HFFc6 (cell line): Measurements from ENCODE around the gene LCP2. TPM values are rescaled to one million over a fixed set of nuclear protein-coding genes. Genes with fewer than 3 reads are reported as not detected.

Source experiments
- DNase-seq: peaks from one replicate; pipeline ENCODE4 v3.0.0-alpha.2; 2018
- H3K27ac Mint-ChIP-seq: 2 replicates; pipeline ENCODE4 v1.8.0; 2020; ENCODE audit warnings: mild to moderate bottlenecking, mixed read lengths
- H3K27me3 Mint-ChIP-seq: 2 replicates; pipeline ENCODE4 v1.8.0; 2021; ENCODE audit warnings: mild to moderate bottlenecking, moderate library complexity, mixed read lengths; ENCODE audit not compliant: insufficient read depth
- H3K36me3 Mint-ChIP-seq: 2 replicates; pipeline ENCODE4 v1.8.0; 2021; ENCODE audit warnings: low read depth, mixed read lengths
- H3K4me1 Mint-ChIP-seq: 2 replicates; pipeline ENCODE4 v1.8.0; 2020; ENCODE audit warnings: low read depth, mixed read lengths
- H3K4me3 Mint-ChIP-seq: 2 replicates; pipeline ENCODE4 v1.8.0; 2020; ENCODE audit warnings: mild to moderate bottlenecking, moderate library complexity, mixed read lengths
- H3K9me3 Mint-ChIP-seq: 2 replicates; pipeline ENCODE4 v1.8.0; 2020; ENCODE audit warnings: mild to moderate bottlenecking, mixed read lengths
- total RNA-seq, 6 experiments: library from RNA; stranded (reverse); fragmentation: NEBNext Ultra II Directional; extraction: Animal tissue kit (Norgen Biotek cat#: 25700); gene quantifications; 2 replicates in 1 of 6; 3 replicates in 5 of 6; pipeline ENCODE4 v1.2.3, GENCODE V29; 2021
- TF ChIP-seq, protein P1 (sequence below): fragments of 200-600 bp; sonication (generic); IDR thresholded peaks from 2 replicates; pipeline ENCODE4 v1.5.0; 2021; ENCODE audit warnings: antibody characterized with exemption, mild to moderate bottlenecking

Gene LCP2
- total RNA-seq, 6 experiments from 2014 or later, result not detected

DNA sequence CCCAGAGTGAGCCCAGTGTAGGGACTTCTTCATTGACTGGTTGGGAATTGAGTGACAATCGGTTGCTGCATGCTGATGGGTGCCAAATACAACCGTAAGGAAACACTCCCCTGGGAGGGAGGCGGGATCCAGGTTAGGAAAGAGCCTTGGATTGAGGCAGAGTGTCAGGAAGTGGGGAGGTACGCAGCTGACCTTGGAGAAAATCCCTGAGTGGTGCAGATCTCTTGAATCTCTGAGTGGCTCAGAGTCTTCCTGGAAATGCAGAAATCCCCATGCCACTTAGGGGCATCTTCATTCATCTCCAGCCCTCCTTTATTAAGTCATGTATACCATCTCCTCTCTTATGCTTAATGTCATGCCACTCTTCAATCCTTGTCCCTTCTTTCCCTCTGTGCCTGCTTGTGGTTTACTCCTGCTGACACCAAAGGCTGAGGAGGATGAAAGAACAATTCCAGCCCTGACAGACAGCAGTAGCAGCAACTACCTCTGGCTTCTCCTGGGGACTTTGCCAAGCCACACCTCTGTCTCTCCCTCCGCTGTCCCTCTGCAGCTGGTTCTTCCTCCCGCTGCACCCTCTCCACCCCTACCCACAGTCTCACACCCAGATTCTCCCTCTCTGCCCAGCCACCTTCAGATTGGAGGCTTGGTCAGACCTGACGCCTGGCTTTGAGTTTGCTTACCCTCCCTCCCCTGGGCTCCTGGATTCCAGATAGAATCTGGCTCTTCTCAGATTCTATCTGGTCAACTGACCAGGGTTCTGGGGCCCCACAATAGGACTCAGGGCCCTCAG lies 14.1 kb upstream of the LCP2 start:
- peaks cover 4% of the 10 kb centered on the region; the same call in 1 of the 2 replicates for H3K9me3 Mint-ChIP-seq
- TF ChIP-seq, protein P1, sequence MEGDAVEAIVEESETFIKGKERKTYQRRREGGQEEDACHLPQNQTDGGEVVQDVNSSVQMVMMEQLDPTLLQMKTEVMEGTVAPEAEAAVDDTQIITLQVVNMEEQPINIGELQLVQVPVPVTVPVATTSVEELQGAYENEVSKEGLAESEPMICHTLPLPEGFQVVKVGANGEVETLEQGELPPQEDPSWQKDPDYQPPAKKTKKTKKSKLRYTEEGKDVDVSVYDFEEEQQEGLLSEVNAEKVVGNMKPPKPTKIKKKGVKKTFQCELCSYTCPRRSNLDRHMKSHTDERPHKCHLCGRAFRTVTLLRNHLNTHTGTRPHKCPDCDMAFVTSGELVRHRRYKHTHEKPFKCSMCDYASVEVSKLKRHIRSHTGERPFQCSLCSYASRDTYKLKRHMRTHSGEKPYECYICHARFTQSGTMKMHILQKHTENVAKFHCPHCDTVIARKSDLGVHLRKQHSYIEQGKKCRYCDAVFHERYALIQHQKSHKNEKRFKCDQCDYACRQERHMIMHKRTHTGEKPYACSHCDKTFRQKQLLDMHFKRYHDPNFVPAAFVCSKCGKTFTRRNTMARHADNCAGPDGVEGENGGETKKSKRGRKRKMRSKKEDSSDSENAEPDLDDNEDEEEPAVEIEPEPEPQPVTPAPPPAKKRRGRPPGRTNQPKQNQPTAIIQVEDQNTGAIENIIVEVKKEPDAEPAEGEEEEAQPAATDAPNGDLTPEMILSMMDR, result no peak
- no peak for DNase-seq
- no peak overlapping the region for H3K4me3 Mint-ChIP-seq
- H3K36me3 Mint-ChIP-seq, result no peaks in the 10 kb centered on the region
- H3K27ac Mint-ChIP-seq, result no peak overlapping the region
- H3K4me1 Mint-ChIP-seq, result no peaks in the 10 kb centered on the region
- H3K27me3 Mint-ChIP-seq, result peaks cover 2% of the 10 kb centered on the region; the same call in 1 of the 2 replicates

DNA sequence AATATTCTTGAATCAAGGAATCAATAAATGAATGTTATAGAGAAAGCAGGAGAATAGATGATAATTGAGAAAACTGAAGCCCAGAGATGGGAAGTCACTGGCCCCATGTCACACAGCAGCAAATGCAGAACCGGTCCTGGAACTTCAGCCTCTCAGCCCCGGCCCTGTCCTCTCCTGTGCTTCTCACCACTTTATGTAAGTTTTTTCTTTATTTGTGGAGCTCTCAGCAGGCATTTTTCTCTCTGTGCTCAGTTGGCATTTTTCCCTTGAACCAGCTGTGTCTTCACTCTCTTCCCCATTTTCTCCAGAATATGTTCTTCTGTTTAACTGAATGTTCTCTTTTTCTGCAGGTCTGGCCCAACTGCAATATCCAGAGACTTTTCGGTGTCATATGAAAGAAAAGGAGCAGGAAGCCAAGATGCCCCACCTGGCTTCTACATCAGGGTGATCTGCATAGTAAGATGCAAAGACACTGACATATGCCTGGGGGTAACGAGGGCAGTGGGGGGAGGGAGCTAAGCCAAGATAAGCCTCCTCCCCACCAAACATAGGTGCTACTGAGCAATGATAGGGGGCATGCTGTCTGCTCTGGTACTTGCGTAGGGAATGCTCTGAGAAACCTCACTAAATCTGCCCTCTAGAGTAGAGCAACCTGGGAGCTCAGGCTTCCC lies 12.8 kb upstream of the LCP2 start:
- Mint-ChIP-seq H3K27ac (no peak overlapping the region), H3K27me3 (peaks cover 2% of the 10 kb centered on the region; the same call in 1 of the 2 replicates), H3K9me3 (peaks cover 4% of the 10 kb centered on the region; the same call in 1 of the 2 replicates), H3K36me3 (no peaks in the 10 kb centered on the region), H3K4me3 (no peak overlapping the region), H3K4me1 (no peaks in the 10 kb centered on the region)
- TF ChIP-seq, protein P1, result no peak
- DNase-seq, result no peak

DNA sequence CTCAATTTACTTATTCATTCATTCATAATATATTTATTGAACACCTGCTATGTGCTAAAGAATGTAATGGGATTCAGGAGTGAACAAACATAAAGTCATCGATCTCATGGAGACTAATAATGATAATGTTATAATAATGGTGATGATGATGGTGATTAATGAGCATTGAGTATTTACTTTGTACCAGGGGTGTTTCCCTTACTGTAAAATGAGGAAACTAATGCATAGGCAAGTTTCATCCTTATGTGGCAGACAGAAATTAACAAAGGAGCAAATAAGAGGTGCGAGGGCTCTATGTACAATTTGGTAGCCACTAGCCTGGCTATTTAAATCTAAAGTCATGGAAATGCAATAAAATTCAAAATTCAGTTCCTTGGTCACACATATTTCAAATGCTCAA lies 11.1 kb upstream of the LCP2 start:
- H3K9me3 Mint-ChIP-seq, result peaks cover 16% of the 10 kb centered on the region

DNA sequence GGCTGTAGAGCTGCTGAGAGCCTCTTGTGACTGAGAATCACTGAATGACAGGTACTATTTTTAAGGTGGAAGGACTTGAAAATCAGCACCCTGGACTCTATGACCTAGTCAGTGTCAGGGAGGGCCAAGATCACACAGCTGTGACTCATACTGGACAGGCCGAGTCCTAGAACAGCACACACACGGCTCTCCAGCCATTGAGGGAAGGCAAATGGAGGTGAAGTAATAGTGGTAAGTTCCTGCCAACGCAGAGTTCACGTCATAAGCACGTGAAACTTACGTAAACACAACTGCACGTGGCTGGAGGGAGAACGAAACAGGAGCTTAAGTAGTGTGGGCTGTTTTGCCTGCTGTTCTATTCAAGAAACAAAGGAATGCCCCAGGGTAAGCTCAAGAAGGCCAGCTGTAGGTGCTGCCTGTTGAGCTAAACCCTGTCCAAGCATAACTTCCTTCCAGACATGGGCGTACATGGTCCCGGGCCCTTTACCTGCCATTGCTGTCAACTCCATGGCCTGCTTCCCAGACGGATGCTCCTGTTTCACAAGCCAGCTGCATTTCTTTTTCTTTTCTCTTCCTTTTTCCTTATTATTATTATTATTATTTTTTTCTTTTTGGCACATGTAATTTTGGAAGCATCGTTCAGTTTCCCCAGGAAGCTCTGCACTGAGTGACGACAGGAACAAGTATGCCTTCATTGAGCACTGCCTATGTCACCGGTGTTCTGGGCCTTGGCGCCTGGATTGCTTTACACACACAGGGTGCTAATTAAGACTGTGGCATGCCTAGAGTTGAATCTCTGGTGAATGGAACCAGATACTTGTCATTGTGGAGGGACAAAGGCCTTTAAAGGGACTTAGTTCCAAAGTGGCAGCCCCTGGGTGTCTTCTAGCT lies 10.2 kb upstream of the LCP2 start:
- H3K36me3 Mint-ChIP-seq, result no peaks in the 10 kb centered on the region; the same call in 1 of the 2 replicates
- H3K9me3 Mint-ChIP-seq, result peaks cover 20% of the 10 kb centered on the region
- no peaks in the 10 kb centered on the region for H3K4me1 Mint-ChIP-seq
- H3K27ac Mint-ChIP-seq, result no peak overlapping the region
- peaks cover 4% of the 10 kb centered on the region; the same call in 1 of the 2 replicates for H3K27me3 Mint-ChIP-seq
- peak; percentile 10 for DNase-seq
- TF ChIP-seq, protein P1, result no peak
- no peak overlapping the region for H3K4me3 Mint-ChIP-seq

More for the DNA sequence above, 11.1 kb upstream of the LCP2 start:
- Mint-ChIP-seq H3K4me1 (no peaks in the 10 kb centered on the region), H3K27ac (no peak overlapping the region), H3K4me3 (no peak overlapping the region), H3K27me3 (peaks cover 4% of the 10 kb centered on the region; the same call in 1 of the 2 replicates), H3K36me3 (no peaks in the 10 kb centered on the region)
- TF ChIP-seq, protein P1, result no peak
- no peak for DNase-seq

DNA sequence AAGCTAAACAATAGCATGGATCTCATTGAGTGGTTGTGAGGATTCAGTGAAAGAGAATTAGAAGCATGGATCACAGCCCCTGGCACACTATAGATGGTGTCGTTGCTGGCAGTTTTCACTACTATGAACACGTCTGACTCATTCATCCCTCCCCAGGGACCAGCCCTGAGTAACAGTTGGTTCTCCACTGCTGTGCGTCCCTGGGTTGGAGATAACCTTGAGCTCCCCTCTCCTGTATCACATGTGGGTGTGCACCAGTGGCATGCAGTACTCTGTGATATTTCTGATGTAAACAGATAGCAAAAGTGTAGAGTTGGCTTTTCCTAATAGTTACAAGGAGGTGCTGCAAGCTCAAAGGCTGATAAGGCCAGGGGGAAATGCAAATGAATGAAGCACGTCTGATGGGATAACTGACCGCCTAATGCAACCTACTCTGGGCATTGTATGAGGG lies 8.8 kb upstream of the LCP2 start:
- H3K9me3 Mint-ChIP-seq, result peaks cover 26% of the 10 kb centered on the region
- H3K4me1 Mint-ChIP-seq, result no peaks in the 10 kb centered on the region
- peaks cover 3% of the 10 kb centered on the region; the same call in 1 of the 2 replicates for H3K27me3 Mint-ChIP-seq
- H3K4me3 Mint-ChIP-seq, result no peak overlapping the region
- no peak for DNase-seq
- TF ChIP-seq, protein P1, result no peak
- H3K27ac Mint-ChIP-seq, result no peak overlapping the region
- H3K36me3 Mint-ChIP-seq, result no peaks in the 10 kb centered on the region; the same call in 1 of the 2 replicates
